Measurements from ENCODE around the gene AIG1.

- TF ChIP-seq EZH2phosphoT487 (IDR thresholded peaks at IDR 0.05; ENCODE audit: insufficient read depth, low read depth) = no peak
- TF ChIP-seq EZH2 (IDR thresholded peaks at IDR 0.05; ENCODE audit: insufficient read depth, poor library complexity, severe bottlenecking) = no peak
These were observed 65.3 kb downstream of the AIG1 start for GRCh38 chr6:143125864-143126573.

All from GM23248 (cell line).